ENCODE data around the gene COPE. TPM values are rescaled to one million over a fixed set of nuclear protein-coding genes. Genes with fewer than 3 reads are reported as not detected.

The COPE gene
- polyA plus RNA-seq, 1 donor from 2014 or later: 397 TPM

DNA sequence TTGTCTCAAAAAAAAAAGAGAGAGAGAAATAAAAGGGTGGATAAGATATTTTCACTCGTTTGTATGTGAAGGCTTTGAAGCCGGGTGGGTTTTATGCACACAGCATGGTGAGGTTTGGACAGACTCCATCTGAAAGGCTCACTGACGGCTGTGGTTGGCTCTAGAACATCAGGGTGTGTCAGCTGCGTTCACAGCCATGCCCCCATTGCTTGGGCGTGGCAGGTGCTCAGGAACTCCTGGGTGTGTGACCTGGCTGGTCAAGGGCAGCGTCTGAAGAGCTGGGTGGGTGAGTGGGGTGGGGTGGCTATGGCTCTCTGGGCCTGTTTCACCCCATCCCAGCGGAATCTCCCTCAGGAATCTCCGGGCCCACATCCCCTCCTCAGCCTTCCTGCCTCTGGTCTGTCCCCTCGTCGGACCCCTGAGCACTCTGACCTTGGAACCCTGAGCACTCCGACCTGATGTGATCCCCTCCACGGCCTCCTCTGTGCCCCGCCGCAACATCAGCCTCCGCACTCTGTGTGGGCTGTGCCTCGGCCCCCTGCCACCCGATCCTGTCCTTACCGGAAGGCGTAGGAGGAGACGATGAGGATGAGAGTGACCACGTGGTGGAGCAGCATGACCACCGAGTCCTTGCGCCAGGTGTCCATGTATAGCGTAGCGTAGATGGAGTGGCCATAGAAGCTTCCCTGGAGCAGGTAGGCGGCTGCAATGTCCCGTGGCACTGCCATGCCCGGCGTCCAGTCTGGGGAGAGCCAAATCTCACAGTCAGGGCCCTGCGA, 35.5 kb downstream of the COPE start:
- H3K36me3 ChIP-seq (ENCODE audit: insufficient read depth, low read length): peaks cover 19% of the 10 kb centered on the region
- no peak overlapping the region for H3K27ac ChIP-seq (ENCODE audit: low read length)

DNA sequence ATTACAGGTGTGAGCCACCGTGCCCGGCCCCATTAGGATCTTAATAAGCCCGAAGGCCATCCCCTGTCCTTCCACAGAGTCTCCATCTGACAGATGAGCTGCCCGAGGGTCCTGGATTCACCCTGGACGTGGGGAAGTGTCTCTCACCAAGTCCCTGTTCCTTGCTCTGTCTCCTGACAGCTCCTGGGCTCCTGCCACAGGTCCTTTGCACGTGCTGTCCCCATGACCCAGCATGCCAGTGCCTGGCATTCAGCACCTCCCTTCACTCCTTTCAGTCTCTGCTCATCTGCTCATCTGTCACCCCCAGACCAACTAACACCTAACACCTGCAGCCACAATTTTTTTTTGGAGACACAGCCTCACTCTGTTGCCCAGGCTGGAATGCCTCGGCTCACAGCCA, 37.7 kb downstream of the COPE start:
- Histone ChIP-seq H3K36me3 (ENCODE audit: insufficient read depth, low read length) (peaks cover 20% of the 10 kb centered on the region), H3K27me3 (ENCODE audit: insufficient read depth, low read depth, low read length) (no peaks in the 10 kb centered on the region), H3F3A (ENCODE audit: insufficient read depth, low read length, poor library complexity, severe bottlenecking) (no peaks in the 10 kb centered on the region), H3K9me3 (ENCODE audit: low read length) (no peaks in the 10 kb centered on the region), H3K79me2 (replicated peaks; ENCODE audit: insufficient read depth, low read length) (no peaks in the 10 kb centered on the region), H3K9ac (ENCODE audit: low read length) (no peak overlapping the region), H4K20me1 (ENCODE audit: insufficient read depth) (no peaks in the 10 kb centered on the region), H3K9me2 (ENCODE audit: insufficient read depth, low read length) (no peaks in the 10 kb centered on the region), H3K4me2 (ENCODE audit: low read length) (no peak overlapping the region), H3K27ac (ENCODE audit: low read length) (no peak overlapping the region), H3K4me3 (ENCODE audit: low read length) (no peak overlapping the region), H2AFZ (ENCODE audit: low read depth, low read length) (no peak overlapping the region)
- TF ChIP-seq EZH2 (IDR thresholded peaks at IDR 0.05; ENCODE audit: borderline replicate concordance, insufficient read depth, low read length, poor library complexity, severe bottlenecking) (no peak), SMC3 (conservative IDR thresholded peaks at IDR 0.05; ENCODE audit: poor library complexity) (no peak), MXI1 (conservative IDR thresholded peaks at IDR 0.05; ENCODE audit: poor library complexity, severe bottlenecking) (no peak), RAD21 (conservative IDR thresholded peaks at IDR 0.05) (no peak), POLR2AphosphoS5 (IDR thresholded peaks at IDR 0.05) (no peak), TAF1 (IDR thresholded peaks at IDR 0.05; ENCODE audit: low read depth) (no peak), EP300 (conservative IDR thresholded peaks at IDR 0.05; ENCODE audit: poor library complexity, severe bottlenecking) (no peak)
- TF ChIP-seq, protein P1, sequence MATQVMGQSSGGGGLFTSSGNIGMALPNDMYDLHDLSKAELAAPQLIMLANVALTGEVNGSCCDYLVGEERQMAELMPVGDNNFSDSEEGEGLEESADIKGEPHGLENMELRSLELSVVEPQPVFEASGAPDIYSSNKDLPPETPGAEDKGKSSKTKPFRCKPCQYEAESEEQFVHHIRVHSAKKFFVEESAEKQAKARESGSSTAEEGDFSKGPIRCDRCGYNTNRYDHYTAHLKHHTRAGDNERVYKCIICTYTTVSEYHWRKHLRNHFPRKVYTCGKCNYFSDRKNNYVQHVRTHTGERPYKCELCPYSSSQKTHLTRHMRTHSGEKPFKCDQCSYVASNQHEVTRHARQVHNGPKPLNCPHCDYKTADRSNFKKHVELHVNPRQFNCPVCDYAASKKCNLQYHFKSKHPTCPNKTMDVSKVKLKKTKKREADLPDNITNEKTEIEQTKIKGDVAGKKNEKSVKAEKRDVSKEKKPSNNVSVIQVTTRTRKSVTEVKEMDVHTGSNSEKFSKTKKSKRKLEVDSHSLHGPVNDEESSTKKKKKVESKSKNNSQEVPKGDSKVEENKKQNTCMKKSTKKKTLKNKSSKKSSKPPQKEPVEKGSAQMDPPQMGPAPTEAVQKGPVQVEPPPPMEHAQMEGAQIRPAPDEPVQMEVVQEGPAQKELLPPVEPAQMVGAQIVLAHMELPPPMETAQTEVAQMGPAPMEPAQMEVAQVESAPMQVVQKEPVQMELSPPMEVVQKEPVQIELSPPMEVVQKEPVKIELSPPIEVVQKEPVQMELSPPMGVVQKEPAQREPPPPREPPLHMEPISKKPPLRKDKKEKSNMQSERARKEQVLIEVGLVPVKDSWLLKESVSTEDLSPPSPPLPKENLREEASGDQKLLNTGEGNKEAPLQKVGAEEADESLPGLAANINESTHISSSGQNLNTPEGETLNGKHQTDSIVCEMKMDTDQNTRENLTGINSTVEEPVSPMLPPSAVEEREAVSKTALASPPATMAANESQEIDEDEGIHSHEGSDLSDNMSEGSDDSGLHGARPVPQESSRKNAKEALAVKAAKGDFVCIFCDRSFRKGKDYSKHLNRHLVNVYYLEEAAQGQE (IDR thresholded peaks at IDR 0.05; ENCODE audit: borderline replicate concordance): no peak
- TF ChIP-seq, protein P2, sequence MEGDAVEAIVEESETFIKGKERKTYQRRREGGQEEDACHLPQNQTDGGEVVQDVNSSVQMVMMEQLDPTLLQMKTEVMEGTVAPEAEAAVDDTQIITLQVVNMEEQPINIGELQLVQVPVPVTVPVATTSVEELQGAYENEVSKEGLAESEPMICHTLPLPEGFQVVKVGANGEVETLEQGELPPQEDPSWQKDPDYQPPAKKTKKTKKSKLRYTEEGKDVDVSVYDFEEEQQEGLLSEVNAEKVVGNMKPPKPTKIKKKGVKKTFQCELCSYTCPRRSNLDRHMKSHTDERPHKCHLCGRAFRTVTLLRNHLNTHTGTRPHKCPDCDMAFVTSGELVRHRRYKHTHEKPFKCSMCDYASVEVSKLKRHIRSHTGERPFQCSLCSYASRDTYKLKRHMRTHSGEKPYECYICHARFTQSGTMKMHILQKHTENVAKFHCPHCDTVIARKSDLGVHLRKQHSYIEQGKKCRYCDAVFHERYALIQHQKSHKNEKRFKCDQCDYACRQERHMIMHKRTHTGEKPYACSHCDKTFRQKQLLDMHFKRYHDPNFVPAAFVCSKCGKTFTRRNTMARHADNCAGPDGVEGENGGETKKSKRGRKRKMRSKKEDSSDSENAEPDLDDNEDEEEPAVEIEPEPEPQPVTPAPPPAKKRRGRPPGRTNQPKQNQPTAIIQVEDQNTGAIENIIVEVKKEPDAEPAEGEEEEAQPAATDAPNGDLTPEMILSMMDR (IDR thresholded peaks at IDR 0.05; ENCODE audit: poor library complexity, severe bottlenecking): no peak

More for the DNA sequence above, 35.5 kb downstream of the COPE start:
- H2AFZ ChIP-seq (ENCODE audit: low read depth, low read length): no peak overlapping the region
- H4K20me1 ChIP-seq (ENCODE audit: insufficient read depth): no peaks in the 10 kb centered on the region
- H3K9ac ChIP-seq (ENCODE audit: low read length): no peak overlapping the region
- no peaks in the 10 kb centered on the region for H3K27me3 ChIP-seq (ENCODE audit: insufficient read depth, low read depth, low read length)
- H3F3A ChIP-seq (ENCODE audit: insufficient read depth, low read length, poor library complexity, severe bottlenecking): no peaks in the 10 kb centered on the region
- no peak overlapping the region for H3K4me3 ChIP-seq (ENCODE audit: low read length)
- H3K4me2 ChIP-seq (ENCODE audit: low read length): no peak overlapping the region
- TF ChIP-seq EP300 (conservative IDR thresholded peaks at IDR 0.05; ENCODE audit: poor library complexity, severe bottlenecking) (no peak), TAF1 (IDR thresholded peaks at IDR 0.05; ENCODE audit: low read depth) (no peak), SMC3 (conservative IDR thresholded peaks at IDR 0.05; ENCODE audit: poor library complexity) (no peak), RAD21 (conservative IDR thresholded peaks at IDR 0.05) (no peak), EZH2 (IDR thresholded peaks at IDR 0.05; ENCODE audit: borderline replicate concordance, insufficient read depth, low read length, poor library complexity, severe bottlenecking) (no peak), POLR2AphosphoS5 (IDR thresholded peaks at IDR 0.05) (no peak), MXI1 (conservative IDR thresholded peaks at IDR 0.05; ENCODE audit: poor library complexity, severe bottlenecking) (no peak)
- TF ChIP-seq, protein P2 (IDR thresholded peaks at IDR 0.05; ENCODE audit: poor library complexity, severe bottlenecking): no peak
- TF ChIP-seq, protein P1 (IDR thresholded peaks at IDR 0.05; ENCODE audit: borderline replicate concordance): no peak
- no peaks in the 10 kb centered on the region for H3K9me2 ChIP-seq (ENCODE audit: insufficient read depth, low read length)
- no peaks in the 10 kb centered on the region for H3K79me2 ChIP-seq (replicated peaks; ENCODE audit: insufficient read depth, low read length)
- no peaks in the 10 kb centered on the region for H3K9me3 ChIP-seq (ENCODE audit: low read length)
